ENCODE measurements around the gene CTDP1. TPM values are rescaled to one million over a fixed set of nuclear protein-coding genes. Genes with fewer than 3 reads are reported as not detected.

The CTDP1 gene
- total and polyA plus RNA-seq, 2 experiments from 2014 or later: 23.3 to 30.2 TPM

DNA sequence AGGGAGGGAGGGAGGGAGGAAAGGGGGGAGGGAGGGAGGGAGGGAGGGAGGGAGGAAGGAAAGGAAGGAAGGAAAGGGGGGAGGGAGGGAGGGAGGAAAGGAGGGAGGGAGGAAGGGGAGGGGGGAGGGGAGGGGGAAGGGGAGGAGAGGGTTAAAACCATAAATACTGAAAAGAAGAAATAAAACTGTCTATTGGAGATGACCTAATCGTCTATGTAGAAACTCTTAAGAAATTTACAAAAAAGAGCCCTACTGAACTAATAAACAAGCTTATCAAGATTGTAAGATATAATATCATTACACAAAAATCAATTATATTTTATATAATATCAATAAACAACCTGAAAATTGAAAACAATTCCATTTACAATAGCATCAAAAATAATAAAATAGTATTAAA lies 32.3 kb upstream of the CTDP1 start:
- Histone ChIP-seq H3K4me1 (ENCODE audit: low read depth) (no peaks in the 10 kb centered on the region), H3K9me3 (ENCODE audit: low read depth) (no peaks in the 10 kb centered on the region), H3K27me3 (no peaks in the 10 kb centered on the region), H3K36me3 (no peaks in the 10 kb centered on the region), H3K4me3 (no peak overlapping the region), H3K27ac (no peak overlapping the region)
- TF ChIP-seq, protein P1, sequence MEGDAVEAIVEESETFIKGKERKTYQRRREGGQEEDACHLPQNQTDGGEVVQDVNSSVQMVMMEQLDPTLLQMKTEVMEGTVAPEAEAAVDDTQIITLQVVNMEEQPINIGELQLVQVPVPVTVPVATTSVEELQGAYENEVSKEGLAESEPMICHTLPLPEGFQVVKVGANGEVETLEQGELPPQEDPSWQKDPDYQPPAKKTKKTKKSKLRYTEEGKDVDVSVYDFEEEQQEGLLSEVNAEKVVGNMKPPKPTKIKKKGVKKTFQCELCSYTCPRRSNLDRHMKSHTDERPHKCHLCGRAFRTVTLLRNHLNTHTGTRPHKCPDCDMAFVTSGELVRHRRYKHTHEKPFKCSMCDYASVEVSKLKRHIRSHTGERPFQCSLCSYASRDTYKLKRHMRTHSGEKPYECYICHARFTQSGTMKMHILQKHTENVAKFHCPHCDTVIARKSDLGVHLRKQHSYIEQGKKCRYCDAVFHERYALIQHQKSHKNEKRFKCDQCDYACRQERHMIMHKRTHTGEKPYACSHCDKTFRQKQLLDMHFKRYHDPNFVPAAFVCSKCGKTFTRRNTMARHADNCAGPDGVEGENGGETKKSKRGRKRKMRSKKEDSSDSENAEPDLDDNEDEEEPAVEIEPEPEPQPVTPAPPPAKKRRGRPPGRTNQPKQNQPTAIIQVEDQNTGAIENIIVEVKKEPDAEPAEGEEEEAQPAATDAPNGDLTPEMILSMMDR (IDR thresholded peaks at IDR 0.05; ENCODE audit: low read depth, low read length): no peak
- no peak for DNase-seq (ENCODE audit: low read depth in 1 of 2, low spot score in 1 of 2)

DNA sequence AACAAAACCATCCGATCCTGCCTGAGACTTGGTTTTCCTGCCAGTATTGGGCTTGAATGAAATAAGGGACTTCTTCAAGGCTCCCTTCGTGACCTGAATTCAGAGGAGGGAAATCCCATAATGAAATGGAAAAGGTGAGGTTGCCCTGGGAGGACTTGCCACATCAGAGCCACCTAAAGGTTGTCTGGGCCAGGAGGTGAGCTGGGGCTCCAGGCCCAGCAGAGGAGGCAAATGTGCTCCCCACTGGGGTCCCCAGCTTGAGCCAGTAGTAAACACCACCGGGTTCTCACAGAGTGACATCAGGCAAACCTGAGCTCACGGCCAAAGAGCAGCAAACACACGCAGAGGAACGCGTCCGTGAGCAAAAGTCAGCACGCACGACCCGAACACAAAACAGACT lies 28.6 kb upstream of the CTDP1 start:
- no peaks in the 10 kb centered on the region for H3K36me3 ChIP-seq
- H3K27me3 ChIP-seq: peaks cover 7% of the 10 kb centered on the region
- TF ChIP-seq, protein P1 (IDR thresholded peaks at IDR 0.05; ENCODE audit: low read depth, low read length): no peak
- no peaks in the 10 kb centered on the region for H3K9me3 ChIP-seq (ENCODE audit: low read depth)
- no peaks in the 10 kb centered on the region for H3K4me1 ChIP-seq (ENCODE audit: low read depth)
- H3K4me3 ChIP-seq: no peak overlapping the region
- H3K27ac ChIP-seq: no peak overlapping the region
- DNase-seq (ENCODE audit: low read depth in 1 of 2, low spot score in 1 of 2): no peak

DNA sequence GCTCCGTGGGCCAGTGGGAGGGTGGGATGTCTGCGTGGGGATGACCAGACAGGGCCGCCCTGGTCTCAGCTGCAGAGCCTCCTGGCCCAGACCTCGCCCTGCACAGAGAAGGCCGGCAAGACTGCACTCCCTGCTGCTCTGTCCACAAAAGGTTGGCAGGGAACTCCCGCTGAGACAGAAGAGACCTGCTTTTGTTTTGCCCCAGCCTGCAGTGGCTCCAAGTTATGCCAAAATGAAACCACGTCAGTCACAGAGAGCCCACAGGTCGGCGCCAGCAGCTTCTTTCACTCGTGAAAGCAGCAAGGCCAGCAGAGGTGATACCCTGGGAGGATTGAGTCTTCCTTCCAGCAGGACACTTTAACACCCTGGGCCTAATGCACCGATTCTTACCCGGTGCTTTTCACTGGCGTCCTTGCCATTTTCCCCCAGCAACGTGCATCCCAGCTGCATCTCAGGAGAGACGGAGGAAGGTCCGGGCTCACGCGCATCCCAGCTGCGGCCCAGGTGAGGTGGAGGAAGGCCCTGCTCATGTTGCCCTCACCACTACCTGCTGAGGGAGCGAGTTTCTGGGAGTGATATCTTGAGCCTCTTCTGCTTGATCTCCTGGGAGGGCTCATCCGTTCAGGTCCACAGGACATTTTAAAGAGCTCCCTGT lies 22.1 kb upstream of the CTDP1 start:
- Histone ChIP-seq H3K27ac (no peak overlapping the region), H3K4me1 (ENCODE audit: low read depth) (peaks cover 7% of the 10 kb centered on the region), H3K27me3 (peaks cover 7% of the 10 kb centered on the region), H3K36me3 (no peaks in the 10 kb centered on the region), H3K9me3 (ENCODE audit: low read depth) (no peaks in the 10 kb centered on the region), H3K4me3 (no peak overlapping the region)
- TF ChIP-seq, protein P1 (IDR thresholded peaks at IDR 0.05; ENCODE audit: low read depth, low read length): no peak
- DNase-seq (ENCODE audit: low read depth in 1 of 2, low spot score in 1 of 2): no peak

DNA sequence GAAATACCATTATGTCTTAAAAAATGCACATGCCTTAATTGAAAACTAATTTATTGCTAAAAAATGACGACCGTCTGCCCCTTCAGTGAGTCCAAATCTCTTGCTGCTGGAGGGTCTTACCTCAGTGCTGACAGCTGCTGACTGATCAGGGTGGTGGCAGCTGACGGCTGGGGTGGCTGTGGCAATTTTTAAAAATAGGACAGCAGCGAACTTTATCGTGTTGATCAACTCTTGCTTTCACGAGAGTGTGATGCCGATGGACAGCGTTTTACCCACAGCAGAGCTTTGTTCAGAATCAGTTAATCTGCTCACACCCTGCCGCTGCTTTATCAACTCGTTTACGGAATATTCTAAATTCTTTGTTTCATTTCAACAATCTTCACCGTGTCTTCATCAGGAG lies 21.2 kb upstream of the CTDP1 start:
- TF ChIP-seq, protein P1 (IDR thresholded peaks at IDR 0.05; ENCODE audit: low read depth, low read length): no peak
- Histone ChIP-seq H3K4me1 (ENCODE audit: low read depth) (peaks cover 7% of the 10 kb centered on the region), H3K27ac (no peak overlapping the region), H3K9me3 (ENCODE audit: low read depth) (no peaks in the 10 kb centered on the region), H3K27me3 (peaks cover 7% of the 10 kb centered on the region), H3K36me3 (no peaks in the 10 kb centered on the region), H3K4me3 (no peak overlapping the region)
- DNase-seq (ENCODE audit: low read depth in 1 of 2, low spot score in 1 of 2): no peak

DNA sequence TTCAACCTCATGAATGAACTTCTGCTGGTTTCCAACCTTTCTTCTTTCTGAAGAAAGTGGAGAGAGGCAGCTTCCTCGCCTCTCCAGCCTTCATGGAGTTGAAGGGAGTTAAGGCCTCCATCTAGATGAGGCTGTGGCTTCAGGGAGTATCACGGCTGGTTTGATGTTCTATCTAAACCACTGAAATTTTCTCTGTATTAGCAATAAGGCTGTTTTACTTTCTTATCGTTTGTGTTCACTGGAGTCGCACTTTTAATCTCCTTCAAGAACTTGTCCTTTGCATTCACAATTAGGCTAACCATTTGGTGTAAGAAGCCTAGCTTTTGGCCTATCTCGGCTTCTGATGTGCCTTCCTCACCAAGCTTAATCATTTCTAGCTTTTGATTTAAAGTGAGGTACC lies 19.9 kb upstream of the CTDP1 start:
- no peak for DNase-seq (ENCODE audit: low read depth in 1 of 2, low spot score in 1 of 2)
- H3K4me1 ChIP-seq (ENCODE audit: low read depth): peaks cover 7% of the 10 kb centered on the region
- no peaks in the 10 kb centered on the region for H3K27me3 ChIP-seq
- H3K4me3 ChIP-seq: no peak overlapping the region
- TF ChIP-seq, protein P1 (IDR thresholded peaks at IDR 0.05; ENCODE audit: low read depth, low read length): no peak
- no peak overlapping the region for H3K27ac ChIP-seq
- no peaks in the 10 kb centered on the region for H3K36me3 ChIP-seq
- H3K9me3 ChIP-seq (ENCODE audit: low read depth): no peaks in the 10 kb centered on the region
